ENCODE measurements around the gene NSA2.

Gene NSA2

DNA sequence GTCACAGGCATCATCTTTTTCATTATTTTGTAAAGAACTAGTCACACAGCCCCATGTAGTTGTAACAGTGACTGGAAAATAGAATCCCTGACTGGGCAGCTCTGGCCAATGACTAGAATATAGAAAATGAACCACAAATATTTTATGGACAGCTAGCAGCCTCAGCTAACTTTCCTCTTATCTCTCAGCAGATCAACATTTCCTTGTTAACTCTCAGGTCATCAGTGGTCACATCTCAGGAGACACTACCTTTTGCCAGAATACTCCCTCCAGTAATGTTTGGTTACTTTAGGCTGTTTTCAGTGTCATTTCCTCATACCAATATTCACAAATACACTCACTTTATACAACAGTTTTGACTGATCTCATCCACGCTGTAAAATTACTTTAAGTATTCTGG is 55.2 kb downstream of the NSA2 start:
- no peak for DNase-seq

DNA sequence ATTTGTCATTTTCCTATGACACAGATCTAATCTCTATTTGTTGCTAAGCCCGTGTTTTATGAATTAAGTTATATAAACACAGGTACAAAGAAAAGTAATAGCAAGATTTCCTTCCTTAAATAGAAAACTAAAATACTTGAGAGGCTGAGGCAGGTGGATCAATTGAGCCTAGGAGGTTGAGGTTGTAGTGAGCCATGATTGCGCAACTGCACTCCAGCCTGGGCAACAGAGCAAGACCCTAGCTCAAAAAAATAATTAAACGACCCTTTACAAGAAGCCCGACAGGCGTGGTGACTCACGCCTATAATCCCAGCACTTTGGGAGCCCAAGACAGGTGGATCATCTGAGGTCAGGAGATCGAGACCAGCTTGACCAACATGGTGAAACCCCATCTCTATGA is 62.4 kb downstream of the NSA2 start:
- DNase-seq: no peak

All from right forelimb (tissue), 1 donor.